Skin epidermis (tissue), 12 donors: ENCODE measurements around the gene DGKD.

Experiments used
- H3K27ac ChIP-seq, 21 experiments: fragments of 200-600 bp; sonication (generic) in 11 of 21; one replicate each; pipeline ENCODE4 v1.5.0; 2020; ENCODE audit warnings: mild to moderate bottlenecking in 3 of 21, inconsistent platforms in 2 of 21, moderate library complexity in 2 of 21
- H3K4me3 ChIP-seq, 7 experiments: fragments of 200-600 bp; sonication (generic) in 2 of 7; one replicate each; pipeline ENCODE4 v1.5.0; 2020; ENCODE audit warnings: inconsistent platforms in 2 of 7, mild to moderate bottlenecking in 2 of 7, moderate library complexity in 1 of 7

DGKD gene

DNA sequence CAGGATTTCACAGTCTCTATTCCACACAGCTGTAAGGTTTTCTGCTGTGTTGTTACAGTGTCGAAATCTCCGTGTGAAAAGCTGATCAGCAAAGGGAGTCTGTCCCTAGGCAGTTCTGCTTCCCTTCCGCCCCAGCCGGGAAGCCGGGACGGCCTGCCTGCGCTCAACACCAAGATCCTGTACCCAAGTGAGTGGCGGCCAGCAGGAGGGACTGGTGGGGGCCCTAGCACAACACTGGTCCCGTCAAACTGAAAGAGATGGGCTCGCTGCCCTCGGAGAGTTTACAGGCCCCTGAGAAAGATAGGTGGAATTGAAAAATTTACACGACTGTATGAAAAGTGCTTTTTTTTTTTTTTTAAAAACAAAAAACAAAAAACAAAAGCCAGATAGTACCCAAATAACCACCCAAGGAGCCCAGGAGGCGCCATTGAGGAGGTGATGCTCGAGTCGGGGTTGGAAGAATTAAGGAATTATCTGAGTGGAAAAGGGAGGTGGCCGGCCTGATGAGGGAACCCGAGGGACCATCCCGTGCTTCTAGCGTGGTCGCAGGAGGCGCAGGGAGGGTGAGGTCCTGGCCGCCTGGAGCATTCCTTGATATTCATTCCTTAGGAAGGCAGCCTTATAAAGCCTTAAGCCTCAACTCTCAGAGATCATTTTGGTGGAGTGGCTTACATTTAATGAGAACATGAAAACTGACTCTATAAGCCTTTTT is 96.7 kb downstream of the DGKD start:
- no peak overlapping the region for H3K4me3 ChIP-seq
- no peak overlapping the region for H3K27ac ChIP-seq

- Histone ChIP-seq H3K4me3 (no peak overlapping the region), H3K27ac (no peak overlapping the region)
Observed at GRCh38 chr2:233451950-233452349, 97.7 kb downstream of the DGKD start.

DNA sequence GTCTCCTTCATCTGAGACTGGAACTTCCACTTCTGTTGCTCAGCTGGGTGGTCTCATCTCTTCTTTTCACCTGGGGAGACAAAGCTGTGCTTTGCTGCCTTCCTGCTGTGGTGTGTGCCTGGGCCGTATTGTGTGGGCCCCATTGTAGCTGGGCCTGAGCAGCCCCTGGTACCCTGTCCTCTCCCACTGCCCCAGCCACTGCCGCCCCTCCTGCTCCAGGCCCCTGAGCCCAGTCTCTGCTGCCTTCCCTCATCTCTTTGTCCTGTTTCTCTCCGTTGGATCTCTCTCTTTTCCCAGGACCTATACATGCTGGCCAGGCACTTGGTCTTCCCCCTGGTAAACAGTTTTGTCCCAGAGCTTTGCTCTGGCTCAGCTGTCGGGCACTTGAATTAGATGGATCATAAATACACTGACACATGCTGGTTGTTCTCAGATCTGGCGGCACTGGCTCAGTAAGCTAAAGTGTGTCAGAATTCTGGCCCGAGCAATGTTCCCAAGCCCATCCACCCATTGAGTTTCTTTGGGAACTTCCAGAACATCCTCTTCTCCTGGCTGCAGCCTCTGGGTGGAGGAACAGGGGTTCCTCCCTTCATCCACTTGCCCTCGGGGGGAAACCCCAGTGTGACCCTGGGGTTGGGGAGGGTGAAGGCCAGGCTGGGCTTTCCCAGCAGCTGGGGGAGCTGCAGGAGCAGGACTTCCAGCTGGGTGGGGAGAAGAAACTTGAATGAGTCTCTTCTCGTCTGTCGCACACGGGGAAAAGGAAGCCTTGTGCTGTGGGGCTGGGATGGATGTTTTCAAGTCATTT is 99.0 kb downstream of the DGKD start:
- Histone ChIP-seq H3K4me3 (no peak overlapping the region), H3K27ac (no peak overlapping the region)

DNA sequence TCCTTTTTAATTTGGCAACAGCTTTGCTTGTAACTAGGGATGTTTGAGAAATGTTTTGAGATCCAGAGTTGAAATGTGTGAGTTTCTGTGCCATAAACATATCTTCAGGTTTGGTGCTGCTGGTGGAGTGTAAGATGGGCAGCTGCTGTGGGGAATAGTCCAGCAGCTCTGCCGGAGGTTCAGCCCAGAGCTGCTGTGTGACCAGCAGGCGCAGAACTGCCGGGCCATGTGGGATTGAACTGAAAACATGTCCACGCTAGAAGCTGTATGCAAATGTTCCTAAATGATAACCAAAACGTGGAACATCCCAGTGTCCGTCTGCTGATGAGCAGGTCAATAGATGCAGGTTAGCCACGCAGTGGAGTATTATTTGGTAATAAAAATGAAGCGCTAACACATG is 99.6 kb downstream of the DGKD start:
- Histone ChIP-seq H3K27ac (no peak overlapping the region), H3K4me3 (no peak overlapping the region)

GRCh38 chr2:233455006-233455405 is 100.7 kb downstream of the DGKD start:
- Histone ChIP-seq H3K4me3 (no peak overlapping the region), H3K27ac (no peak overlapping the region)

- H3K27ac ChIP-seq, result no peak overlapping the region
Observed at GRCh38 chr2:233455491-233455890, 101.2 kb downstream of the DGKD start.

GRCh38 chr2:233456111-233456510 is 101.8 kb downstream of the DGKD start:
- H3K27ac ChIP-seq, result no peak overlapping the region
- no peak overlapping the region for H3K4me3 ChIP-seq

More at GRCh38 chr2:233455491-233455890, 101.2 kb downstream of the DGKD start:
- H3K4me3 ChIP-seq, result no peak overlapping the region

DNA sequence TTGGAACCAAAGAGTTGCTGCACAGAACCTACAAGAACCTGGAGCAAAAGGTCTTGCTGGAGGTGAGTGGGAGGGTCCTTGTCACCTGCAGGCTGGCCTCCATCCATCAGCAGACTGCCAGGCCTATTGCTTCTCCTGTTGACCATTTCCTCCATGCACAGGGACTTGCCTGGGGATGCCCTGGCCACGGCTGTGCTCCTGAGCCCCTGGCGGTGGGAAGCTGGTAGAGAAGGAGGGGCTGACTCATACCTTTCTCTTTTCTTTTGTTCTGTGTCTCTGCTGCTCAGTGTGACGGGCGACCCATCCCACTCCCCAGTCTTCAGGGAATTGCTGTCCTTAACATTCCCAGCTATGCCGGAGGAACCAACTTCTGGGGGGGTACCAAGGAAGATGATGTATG is 102.6 kb downstream of the DGKD start:
- H3K27ac ChIP-seq, result no peak overlapping the region
- no peak overlapping the region for H3K4me3 ChIP-seq

GRCh38 chr2:233457356-233457755 is 103.1 kb downstream of the DGKD start:
- Histone ChIP-seq H3K27ac (no peak overlapping the region), H3K4me3 (no peak overlapping the region)

DNA sequence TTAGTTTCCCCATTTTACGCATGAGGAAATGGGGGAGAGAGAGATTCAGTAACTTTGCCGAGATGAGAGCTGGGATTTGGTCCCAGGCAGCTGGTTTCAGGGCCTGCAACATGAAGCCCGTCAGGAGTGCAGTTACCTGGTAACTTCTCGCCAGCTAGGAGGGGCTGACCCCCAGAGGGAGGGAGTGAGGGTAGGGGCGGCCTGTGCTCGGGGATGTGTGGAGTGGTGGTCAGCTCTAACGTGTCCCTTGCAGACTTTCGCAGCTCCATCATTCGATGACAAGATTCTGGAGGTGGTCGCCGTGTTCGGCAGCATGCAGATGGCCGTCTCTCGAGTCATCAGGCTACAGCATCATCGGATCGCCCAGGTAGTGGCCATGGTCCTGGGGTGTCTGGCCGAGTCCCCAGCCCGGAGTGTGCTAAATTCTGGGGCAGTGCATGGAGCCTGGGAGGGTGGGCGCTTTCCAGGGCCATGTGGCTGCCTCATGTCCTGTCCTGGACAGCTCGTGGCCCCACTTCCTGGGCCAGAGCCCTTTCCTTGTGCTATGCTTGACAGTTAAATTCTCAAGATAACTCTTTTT is 103.8 kb downstream of the DGKD start:
- H3K27ac ChIP-seq, result no peak overlapping the region

DNA sequence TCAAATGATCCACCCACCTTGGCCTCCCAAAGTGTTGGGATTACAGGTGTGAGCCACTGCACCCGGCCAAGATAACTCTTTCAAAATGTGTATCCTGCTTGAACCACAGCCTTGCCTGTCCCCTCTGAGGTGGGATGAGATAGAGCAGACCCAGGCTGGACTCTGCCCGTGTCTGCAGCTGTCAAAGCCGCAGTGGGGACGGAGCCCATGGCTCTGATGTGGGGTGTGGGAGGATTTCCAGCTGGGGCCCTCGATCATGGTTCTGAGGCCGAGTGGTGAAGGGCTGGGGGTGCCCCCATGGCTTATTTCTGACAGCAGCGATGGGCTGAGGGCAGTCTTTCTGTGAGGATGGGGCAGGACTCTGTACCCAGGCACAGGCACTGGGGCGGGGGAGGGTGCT is 104.5 kb downstream of the DGKD start:
- no peak overlapping the region for H3K4me3 ChIP-seq

More for the DNA sequence above, 103.8 kb downstream of the DGKD start:
- no peak overlapping the region for H3K4me3 ChIP-seq

GRCh38 chr2:233459426-233459825 is 105.1 kb downstream of the DGKD start:
- no peak overlapping the region for H3K27ac ChIP-seq
- no peak overlapping the region for H3K4me3 ChIP-seq

More for the DNA sequence above, 104.5 kb downstream of the DGKD start:
- no peak overlapping the region for H3K27ac ChIP-seq

DNA sequence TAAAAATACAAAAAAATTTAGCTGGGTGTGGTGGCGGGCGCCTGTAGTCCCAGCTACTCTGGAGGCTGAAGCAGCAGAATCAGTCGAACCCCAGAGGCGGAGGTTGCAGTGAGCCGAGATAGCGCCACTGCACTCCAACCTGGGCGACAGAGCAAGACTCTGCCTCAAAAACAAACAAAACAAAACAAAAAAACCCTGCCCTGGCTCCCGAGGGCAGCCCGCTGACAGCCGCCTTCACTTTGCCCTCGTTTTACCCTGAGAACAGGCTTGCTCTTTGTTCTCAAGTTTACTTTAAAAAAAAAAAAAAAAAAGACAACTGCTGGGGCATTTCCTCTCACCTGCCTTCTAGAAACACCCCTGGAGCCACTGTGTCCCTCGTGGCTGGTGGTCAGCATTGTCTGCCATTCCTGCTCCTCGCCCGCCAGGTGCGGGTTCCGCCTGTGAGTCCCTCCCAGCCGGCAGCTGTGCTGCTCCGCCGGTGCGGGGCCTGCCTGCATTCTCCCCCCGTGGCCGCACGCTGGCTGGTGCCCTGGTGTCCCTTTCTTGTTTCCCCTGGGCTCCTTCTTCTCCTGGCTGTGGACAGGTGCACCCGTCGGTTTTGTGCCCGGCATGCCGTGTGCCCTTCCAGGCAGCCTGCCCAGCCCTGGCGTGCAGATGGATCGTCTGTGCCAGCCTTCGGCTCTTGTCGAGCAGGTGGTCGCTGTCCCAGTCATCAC is 106.6 kb downstream of the DGKD start:
- no peak overlapping the region for H3K27ac ChIP-seq
- H3K4me3 ChIP-seq, result no peak overlapping the region

GRCh38 chr2:233461481-233461891 is 107.2 kb downstream of the DGKD start:
- Histone ChIP-seq H3K4me3 (no peak overlapping the region), H3K27ac (no peak overlapping the region)

DNA sequence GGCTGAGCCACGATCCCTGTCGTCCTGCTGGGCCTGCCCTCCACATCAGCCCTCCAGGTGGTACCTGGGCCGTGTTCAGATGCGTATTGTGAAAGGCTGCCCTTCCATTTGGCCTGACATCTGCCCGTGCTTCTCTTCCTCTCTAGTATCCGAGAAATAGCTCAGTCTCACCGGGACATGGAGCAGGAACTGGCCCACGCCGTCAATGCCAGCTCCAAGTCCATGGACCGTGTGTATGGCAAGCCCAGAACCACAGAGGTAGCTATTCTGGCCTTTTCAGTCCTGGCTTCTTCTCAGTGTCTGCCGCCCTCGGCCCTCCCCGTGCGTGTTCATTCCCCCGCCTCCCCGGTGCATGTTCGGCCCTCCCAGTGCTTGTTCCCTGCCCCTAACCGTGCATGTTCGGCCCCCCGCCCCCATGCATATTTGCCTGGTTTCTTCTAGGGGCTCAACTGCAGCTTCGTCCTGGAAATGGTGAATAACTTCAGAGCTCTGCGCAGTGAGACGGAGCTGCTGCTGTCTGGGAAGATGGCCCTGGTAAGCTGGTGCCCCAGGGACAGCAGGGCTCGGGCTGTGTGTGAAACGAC is 108.0 kb downstream of the DGKD start:
- Histone ChIP-seq H3K4me3 (no peak overlapping the region), H3K27ac (no peak overlapping the region)

DNA sequence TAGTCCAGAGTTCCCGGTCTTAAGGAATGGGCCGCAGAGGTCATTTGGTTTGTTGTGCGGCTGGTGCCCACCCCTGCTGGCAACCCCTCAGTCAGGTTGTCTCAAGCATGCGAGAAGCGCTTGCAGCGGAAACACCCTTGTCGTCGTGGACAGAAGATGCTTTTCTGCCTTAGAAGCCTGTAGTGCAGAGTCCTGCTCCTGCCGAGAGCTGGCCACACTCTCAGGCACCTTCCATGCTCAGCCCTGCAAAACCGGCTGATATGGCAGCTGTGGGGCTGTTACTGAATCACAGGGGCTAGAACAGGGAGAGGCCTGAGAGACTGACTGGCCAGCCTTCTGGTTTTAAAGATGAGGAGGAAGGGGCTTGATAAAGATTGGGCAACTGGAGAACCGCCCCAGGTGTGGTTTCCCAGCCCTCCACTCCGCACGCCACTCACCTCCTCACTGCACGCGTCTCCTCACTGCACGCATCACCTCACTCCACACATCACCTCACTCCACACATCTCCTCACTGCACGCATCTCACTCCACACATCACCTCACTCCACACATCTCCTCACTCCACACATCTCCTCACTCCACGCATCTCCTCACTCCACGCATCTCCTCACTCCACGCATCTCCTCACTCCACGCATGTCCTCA is 108.7 kb downstream of the DGKD start:
- H3K4me3 ChIP-seq, result no peak overlapping the region

DNA sequence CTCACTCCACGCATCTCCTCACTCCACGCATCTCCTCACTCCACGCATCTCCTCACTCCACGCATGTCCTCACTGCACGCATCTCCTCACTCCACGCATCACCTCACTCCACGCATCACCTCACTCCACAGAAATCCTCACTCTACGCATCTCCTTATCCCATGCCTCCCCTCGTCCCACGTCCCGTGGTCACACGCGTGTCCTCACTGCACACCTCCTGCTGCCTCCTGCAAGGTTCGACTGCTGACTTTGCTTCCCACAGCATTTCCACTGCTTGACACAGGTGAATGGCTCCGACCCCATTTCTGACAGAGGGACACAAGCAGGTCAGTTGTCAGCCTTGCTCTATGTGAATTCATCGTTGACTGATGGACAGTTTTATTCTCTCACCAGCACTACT is 109.3 kb downstream of the DGKD start:
- Histone ChIP-seq H3K27ac (no peak overlapping the region), H3K4me3 (no peak overlapping the region)

More for the DNA sequence above, 108.7 kb downstream of the DGKD start:
- H3K27ac ChIP-seq, result no peak overlapping the region

- Histone ChIP-seq H3K27ac (no peak overlapping the region), H3K4me3 (no peak overlapping the region)
Observed at GRCh38 chr2:233464056-233464455, 109.8 kb downstream of the DGKD start.

DNA sequence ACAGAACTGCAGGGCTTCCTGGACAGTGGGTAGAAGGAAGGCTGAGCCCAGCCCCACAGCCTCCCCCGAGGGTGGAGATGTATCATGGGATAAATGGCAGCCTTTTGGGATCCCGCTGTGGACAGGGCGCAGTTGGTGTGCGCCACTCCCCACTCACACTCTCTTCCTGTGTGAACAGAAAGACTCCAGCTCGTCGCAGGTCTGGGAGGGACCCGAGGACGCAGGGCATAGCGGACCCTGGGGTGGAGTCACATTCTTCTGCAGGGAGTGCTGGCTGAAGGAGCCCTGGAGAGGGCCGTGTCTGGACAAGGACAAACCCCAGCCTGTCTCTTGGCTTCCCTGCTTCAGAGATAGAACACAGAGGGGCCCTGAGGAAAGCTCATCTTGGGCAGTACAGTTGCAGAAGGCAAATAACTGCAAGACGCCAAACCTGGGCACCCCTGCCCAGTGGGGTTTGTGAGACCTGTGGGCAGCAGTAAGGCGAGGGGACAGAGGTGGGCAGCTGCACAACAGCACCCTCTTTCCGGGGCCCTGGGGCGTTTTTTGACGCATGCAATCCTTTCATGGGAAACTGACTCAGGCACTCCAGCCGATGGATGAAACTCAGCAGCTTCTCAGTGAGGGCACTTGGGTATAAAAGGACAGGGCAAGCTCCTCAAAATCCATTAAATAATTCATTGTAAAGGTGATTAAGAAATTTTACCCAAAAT is 110.4 kb downstream of the DGKD start:
- H3K4me3 ChIP-seq, result no peak overlapping the region

More for the DNA sequence above, 110.4 kb downstream of the DGKD start:
- H3K27ac ChIP-seq, result no peak overlapping the region
